ENCODE data around the gene LRWD1. TPM values are rescaled to one million over a fixed set of nuclear protein-coding genes. Genes with fewer than 3 reads are reported as not detected.
A peak's percentile ranks its signal among the peaks of the same experiment; 100 is the strongest.

The LRWD1 gene
- total and polyA plus RNA-seq, 9 of the 15 experiments (the other 6 are each of a cell fraction or from before 2014, with no cell fraction given) = 0.61 to 66.0 (median 33.2) TPM

- TF ChIP-seq ILK (tag; IDR thresholded peaks at IDR 0.05; ENCODE audit: borderline replicate concordance, low read depth) (no peak), EP300 (IDR thresholded peaks at IDR 0.05; ENCODE audit: low read length) (no peak), ZNF212 (CRISPR knock-in tag; IDR thresholded peaks at IDR 0.05) (no peak), JUND (IDR thresholded peaks at IDR 0.05; ENCODE audit: borderline replicate concordance, low read depth, low read length) (peak; percentile 50; the same call in 1 of the 2 replicates), JUND (tag; IDR thresholded peaks at IDR 0.05; ENCODE audit: borderline replicate concordance, low read depth, low read length) (no peak; the same call in 2 of the 3 replicates), PTBP1 (IDR thresholded peaks at IDR 0.05; ENCODE audit: low read depth, low read length) (no peak), NCOA1 (IDR thresholded peaks at IDR 0.05; ENCODE audit: low read depth) (no peak), RBBP5 (IDR thresholded peaks at IDR 0.05; ENCODE audit: borderline replicate concordance, insufficient read depth, low read length, poor library complexity, severe bottlenecking) (peak; percentile 38), ZNF561 (CRISPR knock-in tag; conservative IDR thresholded peaks at IDR 0.05) (no peak), ZNF197 (CRISPR knock-in tag; IDR thresholded peaks at IDR 0.05; ENCODE audit: low read depth) (no peak), POLR2AphosphoS5 (IDR thresholded peaks at IDR 0.05; ENCODE audit: control insufficient read depth, insufficient read depth, low read depth, low read length) (no peak), RFX5 (IDR thresholded peaks at IDR 0.05; ENCODE audit: low read depth, low read length) (no peak), CBX1 (IDR thresholded peaks at IDR 0.05; ENCODE audit: low read depth) (no peak), RCOR1 (IDR thresholded peaks at IDR 0.05; ENCODE audit: borderline replicate concordance in 1 of 2, low read depth in 2 of 2, low read length in 2 of 2) (no peak), MYBL2 (IDR thresholded peaks at IDR 0.05; ENCODE audit: low read depth) (no peak), MYBL2 (CRISPR knock-in tag; IDR thresholded peaks at IDR 0.05; ENCODE audit: borderline replicate concordance) (no peak), ATF2 (CRISPR knock-in tag; IDR thresholded peaks at IDR 0.05) (no peak), TCF7 (IDR thresholded peaks at IDR 0.05; ENCODE audit: borderline replicate concordance) (no peak), NR2C1 (IDR thresholded peaks at IDR 0.05) (no peak), NR2C1 (tag; IDR thresholded peaks at IDR 0.05) (no peak), SAFB2 (IDR thresholded peaks at IDR 0.05; ENCODE audit: borderline replicate concordance, low read depth, low read length, severe bottlenecking) (no peak), FOXM1 (IDR thresholded peaks at IDR 0.05; ENCODE audit: low read depth) (no peak), FOXM1 (CRISPR knock-in tag; IDR thresholded peaks at IDR 0.05; ENCODE audit: low read depth) (no peak), HNRNPLL (IDR thresholded peaks at IDR 0.05; ENCODE audit: low read depth, low read length, poor library complexity, severe bottlenecking) (no peak), RAD21 (CRISPR knock-in tag; conservative IDR thresholded peaks at IDR 0.05 in 1 of 2, IDR thresholded peaks at IDR 0.05 in 1 of 2) (no peak), ELF4 (CRISPR knock-in tag; IDR thresholded peaks at IDR 0.05) (no peak), MLX (CRISPR knock-in tag; conservative IDR thresholded peaks at IDR 0.05) (no peak), TCF3 (CRISPR knock-in tag; IDR thresholded peaks at IDR 0.05) (no peak)
Measured at GRCh38 chr7:102433219-102434038, 31.4 kb upstream of the LRWD1 start, which contains the start of gene ORAI2 (continued).

Data from K562 (cell line).